ENCODE measurements around the gene RSPH10B2. TPM values are rescaled to one million over a fixed set of nuclear protein-coding genes. Genes with fewer than 3 reads are reported as not detected.

The RSPH10B2 gene
- total and polyA plus RNA-seq, 2 of the 13 experiments (the other 11 are each of a cell fraction or from before 2014, with no cell fraction given), result 0.31 TPM; not detected in 1

DNA sequence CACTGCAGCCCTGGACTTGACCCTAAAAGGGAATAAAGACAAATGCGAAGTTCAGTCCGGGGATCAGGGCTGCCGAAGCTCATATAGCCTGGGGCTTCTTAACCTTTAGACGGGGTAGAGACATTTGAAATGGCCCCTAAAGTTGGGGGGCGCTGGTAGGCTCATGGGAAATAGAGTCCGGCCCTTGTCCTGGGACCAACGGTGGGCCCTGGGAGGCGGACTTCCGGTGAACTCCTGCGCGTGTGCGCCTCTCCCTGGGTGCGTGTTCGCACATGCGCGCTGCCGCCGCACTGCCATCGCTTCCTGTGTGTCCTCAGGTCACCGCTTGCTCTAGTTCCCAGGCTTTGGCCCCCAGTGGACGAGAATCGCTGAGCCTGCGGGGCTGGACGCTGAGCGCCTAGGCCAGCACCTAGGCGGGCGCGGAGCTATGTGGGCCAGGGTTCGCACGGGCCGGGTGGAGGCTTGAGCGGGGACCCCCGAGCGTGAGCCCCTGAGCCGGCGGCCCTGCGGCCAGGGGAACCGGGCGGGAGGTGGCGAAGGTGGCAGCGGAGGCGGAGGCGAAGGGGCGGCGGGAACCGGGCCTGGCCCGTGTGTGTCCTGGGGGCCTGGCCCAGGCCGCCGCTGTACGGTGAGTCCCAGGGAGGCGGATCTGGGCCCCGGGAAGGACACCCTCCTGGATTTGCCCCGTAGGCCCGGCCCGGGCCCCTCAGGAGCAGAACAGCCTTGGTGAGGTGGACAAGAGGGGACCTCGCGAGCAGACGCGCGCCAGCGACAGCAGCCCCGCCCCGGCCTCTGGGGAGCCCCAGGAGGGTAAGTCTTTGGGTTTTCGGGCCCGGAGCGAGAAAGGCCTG, 24.2 kb upstream of the RSPH10B2 start (continued):
- TF ChIP-seq GFI1 (CRISPR knock-in tag; IDR thresholded peaks at IDR 0.05; ENCODE audit: borderline replicate concordance), result 0 out of 2 replicates have a peak, but pooled peaks have one; percentile 9
- peak; percentile 81 for TF ChIP-seq ZMAT3 (CRISPR knock-in tag; conservative IDR thresholded peaks at IDR 0.05)
- no peak for TF ChIP-seq MAFG (CRISPR knock-in tag; IDR thresholded peaks at IDR 0.05)
- TF ChIP-seq ZNF737 (CRISPR knock-in tag; IDR thresholded peaks at IDR 0.05; ENCODE audit: borderline replicate concordance), result no peak
- no peak for TF ChIP-seq ZNF879 (CRISPR knock-in tag; IDR thresholded peaks at IDR 0.05)
- TF ChIP-seq, protein P1, sequence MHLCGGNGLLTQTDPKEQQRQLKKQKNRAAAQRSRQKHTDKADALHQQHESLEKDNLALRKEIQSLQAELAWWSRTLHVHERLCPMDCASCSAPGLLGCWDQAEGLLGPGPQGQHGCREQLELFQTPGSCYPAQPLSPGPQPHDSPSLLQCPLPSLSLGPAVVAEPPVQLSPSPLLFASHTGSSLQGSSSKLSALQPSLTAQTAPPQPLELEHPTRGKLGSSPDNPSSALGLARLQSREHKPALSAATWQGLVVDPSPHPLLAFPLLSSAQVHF (CRISPR knock-in tag; IDR thresholded peaks at IDR 0.05), result peak; percentile 45; the same call in 1 of the 2 replicates
- TF ChIP-seq ZFP41 (CRISPR knock-in tag; IDR thresholded peaks at IDR 0.05; ENCODE audit: borderline replicate concordance), result no peak
- TF ChIP-seq SIN3B (IDR thresholded peaks at IDR 0.05; ENCODE audit: low read length), result no peak
- TF ChIP-seq PPARG (CRISPR knock-in tag; conservative IDR thresholded peaks at IDR 0.05), result peak; percentile 51; the same call in 1 of the 2 replicates
- TF ChIP-seq BCLAF1 (IDR thresholded peaks at IDR 0.05), result no peak
- no peak for TF ChIP-seq HMG20A (CRISPR knock-in tag; IDR thresholded peaks at IDR 0.05; ENCODE audit: borderline replicate concordance)
- no peak for TF ChIP-seq ZNF337 (CRISPR knock-in tag; IDR thresholded peaks at IDR 0.05; ENCODE audit: borderline replicate concordance, low read depth)
- no peak for TF ChIP-seq ATRX (CRISPR knock-in tag; IDR thresholded peaks at IDR 0.05; ENCODE audit: borderline replicate concordance)
- peak; percentile 99 for TF ChIP-seq ZFX (CRISPR knock-in tag; IDR thresholded peaks at IDR 0.05; ENCODE audit: low read depth)
- no peak for TF ChIP-seq RFX1 (IDR thresholded peaks at IDR 0.05)
- TF ChIP-seq GATAD2A (CRISPR knock-in tag; IDR thresholded peaks at IDR 0.05), result peak; percentile 33; the same call in 1 of the 2 replicates
- TF ChIP-seq, protein P2, sequence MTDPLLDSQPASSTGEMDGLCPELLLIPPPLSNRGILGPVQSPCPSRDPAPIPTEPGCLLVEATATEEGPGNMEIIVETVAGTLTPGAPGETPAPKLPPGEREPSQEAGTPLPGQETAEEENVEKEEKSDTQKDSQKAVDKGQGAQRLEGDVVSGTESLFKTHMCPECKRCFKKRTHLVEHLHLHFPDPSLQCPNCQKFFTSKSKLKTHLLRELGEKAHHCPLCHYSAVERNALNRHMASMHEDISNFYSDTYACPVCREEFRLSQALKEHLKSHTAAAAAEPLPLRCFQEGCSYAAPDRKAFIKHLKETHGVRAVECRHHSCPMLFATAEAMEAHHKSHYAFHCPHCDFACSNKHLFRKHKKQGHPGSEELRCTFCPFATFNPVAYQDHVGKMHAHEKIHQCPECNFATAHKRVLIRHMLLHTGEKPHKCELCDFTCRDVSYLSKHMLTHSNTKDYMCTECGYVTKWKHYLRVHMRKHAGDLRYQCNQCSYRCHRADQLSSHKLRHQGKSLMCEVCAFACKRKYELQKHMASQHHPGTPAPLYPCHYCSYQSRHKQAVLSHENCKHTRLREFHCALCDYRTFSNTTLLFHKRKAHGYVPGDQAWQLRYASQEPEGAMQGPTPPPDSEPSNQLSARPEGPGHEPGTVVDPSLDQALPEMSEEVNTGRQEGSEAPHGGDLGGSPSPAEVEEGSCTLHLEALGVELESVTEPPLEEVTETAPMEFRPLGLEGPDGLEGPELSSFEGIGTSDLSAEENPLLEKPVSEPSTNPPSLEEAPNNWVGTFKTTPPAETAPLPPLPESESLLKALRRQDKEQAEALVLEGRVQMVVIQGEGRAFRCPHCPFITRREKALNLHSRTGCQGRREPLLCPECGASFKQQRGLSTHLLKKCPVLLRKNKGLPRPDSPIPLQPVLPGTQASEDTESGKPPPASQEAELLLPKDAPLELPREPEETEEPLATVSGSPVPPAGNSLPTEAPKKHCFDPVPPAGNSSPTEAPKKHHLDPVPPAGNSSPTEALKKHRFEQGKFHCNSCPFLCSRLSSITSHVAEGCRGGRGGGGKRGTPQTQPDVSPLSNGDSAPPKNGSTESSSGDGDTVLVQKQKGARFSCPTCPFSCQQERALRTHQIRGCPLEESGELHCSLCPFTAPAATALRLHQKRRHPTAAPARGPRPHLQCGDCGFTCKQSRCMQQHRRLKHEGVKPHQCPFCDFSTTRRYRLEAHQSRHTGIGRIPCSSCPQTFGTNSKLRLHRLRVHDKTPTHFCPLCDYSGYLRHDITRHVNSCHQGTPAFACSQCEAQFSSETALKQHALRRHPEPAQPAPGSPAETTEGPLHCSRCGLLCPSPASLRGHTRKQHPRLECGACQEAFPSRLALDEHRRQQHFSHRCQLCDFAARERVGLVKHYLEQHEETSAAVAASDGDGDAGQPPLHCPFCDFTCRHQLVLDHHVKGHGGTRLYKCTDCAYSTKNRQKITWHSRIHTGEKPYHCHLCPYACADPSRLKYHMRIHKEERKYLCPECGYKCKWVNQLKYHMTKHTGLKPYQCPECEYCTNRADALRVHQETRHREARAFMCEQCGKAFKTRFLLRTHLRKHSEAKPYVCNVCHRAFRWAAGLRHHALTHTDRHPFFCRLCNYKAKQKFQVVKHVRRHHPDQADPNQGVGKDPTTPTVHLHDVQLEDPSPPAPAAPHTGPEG (CRISPR knock-in tag; IDR thresholded peaks at IDR 0.05), result peak; percentile 65; the same call in 1 of the 2 replicates
- TF ChIP-seq MXD4 (CRISPR knock-in tag; IDR thresholded peaks at IDR 0.05), result peak; percentile 62; the same call in 1 of the 2 replicates
- TF ChIP-seq POLR2G (IDR thresholded peaks at IDR 0.05; ENCODE audit: low read depth, low read length), result peak; percentile 92
- TF ChIP-seq SP5 (CRISPR knock-in tag; IDR thresholded peaks at IDR 0.05; ENCODE audit: borderline replicate concordance, low read depth), result no peak; the same call in 1 of the 2 replicates
- peak; percentile 46; the same call in 1 of the 2 replicates for TF ChIP-seq ISL2 (CRISPR knock-in tag; IDR thresholded peaks at IDR 0.05)
- no peak; the same call in 1 of the 2 replicates for TF ChIP-seq ZSCAN20 (CRISPR knock-in tag; IDR thresholded peaks at IDR 0.05; ENCODE audit: borderline replicate concordance)

Measured in HepG2 (cell line).